Head of caudate nucleus (tissue), 42 donors: Measurements from ENCODE around the gene NAA35.
"Not testable (repeated sequence)": the region's sequence is repeated elsewhere in the genome, so short reads cannot be mapped to it uniquely, and the experiment has no call there.

Source experiments
- DNase-seq, 42 donors: peaks; one replicate each; pipeline versions ENCODE4 v3.0.0 to v3.0.0-alpha.2; 2020 to 2021; ENCODE audit warnings: mixed read lengths in 7 of 42
- intact Hi-C: fragments of 100-400 bp; cut with DNase I; formaldehyde crosslinking; loops from one replicate; pipeline ENCODE4 v1.15.0; 2022

NAA35 gene

DNA sequence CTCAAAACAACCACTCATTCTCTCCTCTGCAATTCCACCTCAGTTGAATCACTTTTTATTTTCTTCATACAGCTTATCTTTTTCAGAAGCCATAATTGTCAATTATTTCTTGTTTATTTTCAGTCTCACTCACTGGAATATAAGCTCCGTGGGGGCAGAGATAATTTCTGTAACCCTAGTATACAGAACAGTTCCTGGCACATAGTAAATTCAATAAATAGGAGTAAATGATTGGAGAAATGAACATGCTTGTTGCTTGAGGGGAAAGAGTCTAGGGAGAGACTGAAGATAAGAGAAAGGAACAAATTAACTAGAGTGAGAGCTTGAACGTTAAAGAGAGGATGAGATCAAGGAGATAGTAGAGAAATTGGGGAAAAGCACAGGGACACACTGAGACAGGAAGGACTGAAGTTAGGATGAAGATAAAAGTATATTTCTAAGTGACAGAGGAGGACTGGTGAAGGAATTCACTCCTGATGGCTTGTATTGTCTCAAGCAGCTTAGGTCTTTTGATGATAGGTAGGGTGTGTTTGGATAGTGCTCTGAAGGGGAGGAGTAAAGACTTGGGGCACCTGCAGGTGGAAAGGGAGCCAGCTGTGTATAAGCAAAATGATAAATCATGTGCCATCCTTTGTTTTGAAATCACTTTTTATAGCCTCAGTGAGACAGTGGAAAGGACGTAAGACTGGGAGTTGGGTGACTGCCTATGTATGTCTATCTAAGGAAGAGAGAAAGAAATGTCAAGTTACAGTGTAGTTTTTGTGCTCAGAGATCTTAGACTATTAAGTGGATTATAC is 2.2 kb downstream of the NAA35 start:
- intact Hi-C loops, result loop anchor here (5.0 kb wide), 1 partner anchor 339 kb away; the partner anchor contains the start of gene ISCA1

DNA sequence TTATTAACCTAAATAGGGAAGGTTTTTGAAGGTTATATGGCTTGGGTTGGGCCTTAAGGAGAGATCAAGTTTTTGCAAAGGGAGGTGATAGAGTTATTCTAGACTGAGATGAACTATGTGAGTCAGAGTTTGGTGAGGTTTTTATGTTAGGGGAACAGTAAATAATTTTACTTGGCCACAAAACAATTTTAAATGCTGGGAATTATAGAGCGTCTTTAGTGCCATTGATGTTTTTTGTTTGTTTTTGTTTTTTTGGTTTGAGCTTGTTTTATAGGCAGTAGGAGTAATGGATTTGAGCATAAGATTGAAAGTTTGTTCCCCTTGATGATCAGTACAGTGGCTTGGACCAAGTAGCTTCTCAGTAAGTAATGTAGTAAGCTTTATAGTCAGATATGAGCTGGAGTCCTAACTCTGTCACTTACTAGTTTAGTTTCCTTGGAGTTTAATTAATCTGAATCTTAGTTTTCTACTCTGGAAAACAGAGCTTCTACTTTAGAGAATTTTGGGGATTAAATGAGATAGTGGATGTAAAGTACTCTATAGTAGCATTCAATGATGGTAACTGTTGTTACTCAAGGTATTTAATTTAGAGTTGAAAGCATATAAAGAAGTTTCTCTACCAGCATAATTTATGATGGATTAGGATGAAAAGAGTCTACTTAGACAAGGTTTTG is 2.9 kb downstream of the NAA35 start:
- DNase-seq, result no peak
- intact Hi-C loops, result loop anchor here (5.0 kb wide), 1 partner anchor 338 kb away; the partner anchor contains the start of gene ISCA1

More for the DNA sequence above, 2.2 kb downstream of the NAA35 start:
- DNase-seq, result no peak

DNA sequence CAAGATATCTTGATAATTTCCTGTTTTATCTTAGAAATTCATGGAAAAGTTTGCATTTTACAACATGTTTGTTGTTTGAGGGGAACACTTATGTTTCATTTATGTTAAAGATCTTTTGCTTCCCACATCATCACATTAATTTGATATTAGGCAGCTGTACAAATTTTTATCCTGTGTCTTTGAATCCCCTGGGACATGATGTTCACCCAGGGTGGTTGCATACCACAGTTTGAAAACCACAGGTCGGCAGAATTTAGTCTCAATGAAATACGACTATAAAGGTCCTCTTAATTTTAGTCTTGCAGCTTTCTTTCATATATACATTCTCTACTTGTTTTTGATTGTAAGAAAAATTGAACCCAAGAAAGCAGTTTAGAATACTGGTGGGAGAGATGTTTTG is 3.7 kb downstream of the NAA35 start:
- intact Hi-C loops, result loop anchor here (5.0 kb wide), 1 partner anchor 338 kb away; the partner anchor contains the start of gene ISCA1
- no peak for DNase-seq

GRCh38 chr9:85949586-85950335 is 8.8 kb downstream of the NAA35 start:
- intact Hi-C loops, result no loop called here
- DNase-seq, result no peak

DNA sequence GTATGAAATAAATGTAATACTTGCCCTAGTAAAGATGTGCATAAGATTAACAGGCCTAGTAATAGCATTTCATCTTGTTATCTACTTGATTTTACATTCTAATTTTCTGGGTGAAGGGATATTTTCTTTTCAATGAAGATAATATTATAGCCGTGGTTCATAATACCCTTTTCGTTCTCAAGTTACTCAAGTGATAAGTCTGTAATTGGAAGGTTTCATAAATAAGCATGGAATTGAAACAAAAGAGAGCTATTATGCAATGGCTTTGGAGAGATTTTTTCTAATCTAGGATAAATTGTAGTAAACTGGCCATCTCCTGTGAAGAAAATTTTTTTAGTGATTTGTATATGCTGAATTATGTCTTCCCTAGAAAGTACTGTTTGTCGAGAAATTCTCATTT is 19.0 kb downstream of the NAA35 start:
- intact Hi-C loops, result no loop called here
- DNase-seq, result no peak

DNA sequence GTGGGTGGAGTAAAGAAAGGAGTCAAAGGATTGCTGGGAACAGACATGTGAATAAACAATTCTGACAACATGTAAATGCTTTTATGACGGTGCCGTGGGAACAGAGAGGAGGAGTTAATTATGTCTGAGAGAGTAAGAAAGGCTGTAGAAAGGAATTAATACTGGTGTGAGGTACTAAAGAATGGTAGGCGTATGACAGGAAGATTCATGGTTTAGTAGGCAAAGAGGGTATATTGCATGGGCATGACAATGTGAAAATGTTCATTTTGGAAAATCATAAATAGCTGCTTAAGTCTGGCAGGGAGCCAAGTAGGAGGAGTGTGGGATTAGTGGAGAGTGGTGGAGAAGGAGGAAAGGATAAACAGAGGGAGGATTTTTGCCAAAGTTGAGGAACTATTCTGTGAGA is 19.7 kb downstream of the NAA35 start:
- peak in 1 of 42 donors; percentile 17 for DNase-seq
- intact Hi-C loops, result no loop called here

DNA sequence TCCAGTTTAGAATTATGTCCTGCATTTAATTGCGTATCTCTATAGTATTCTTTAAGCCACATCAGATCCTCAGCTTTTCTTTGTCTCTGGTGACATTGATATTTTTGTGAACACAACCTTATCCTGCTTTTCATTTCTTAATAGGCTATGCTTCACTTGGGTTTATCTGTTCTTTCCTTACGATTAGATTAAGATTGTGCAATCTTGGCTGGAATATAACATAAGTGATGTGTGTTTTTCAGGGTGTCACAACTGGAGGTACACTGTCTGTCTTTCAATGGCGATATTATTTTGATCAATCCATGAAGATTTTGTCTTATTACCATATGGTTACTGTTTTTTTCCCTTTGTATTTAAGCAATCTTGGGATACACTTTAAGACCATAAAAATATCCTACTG is 23.6 kb downstream of the NAA35 start:
- intact Hi-C loops, result no loop called here
- no peak for DNase-seq

DNA sequence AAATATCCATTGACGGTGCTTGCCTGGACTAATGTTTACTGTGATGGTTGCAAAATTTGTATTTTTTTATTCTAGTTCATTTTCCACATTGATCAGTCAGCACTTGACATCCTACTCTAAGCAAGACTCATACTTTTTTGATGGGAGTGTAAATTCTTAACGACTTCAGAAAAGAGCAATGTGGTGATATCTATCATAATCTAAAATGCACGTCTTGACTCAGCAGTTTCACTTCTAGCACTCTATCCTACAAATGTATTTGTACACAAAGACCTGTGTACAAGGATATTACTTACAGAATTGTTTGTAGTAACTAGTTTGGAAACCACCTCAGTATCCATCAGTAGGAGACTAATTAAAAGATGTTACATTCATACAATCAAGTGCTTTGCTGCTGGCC is 24.0 kb downstream of the NAA35 start:
- intact Hi-C loops, result no loop called here
- no peak for DNase-seq

GRCh38 chr9:85969727-85970126 is 28.8 kb downstream of the NAA35 start:
- DNase-seq, result no peak
- intact Hi-C loops, result no loop called here

- intact Hi-C loops, result no loop called here
- DNase-seq, result no peak
Observed at GRCh38 chr9:85971731-85972130, 30.8 kb downstream of the NAA35 start.

GRCh38 chr9:85973238-85973637 is 32.3 kb downstream of the NAA35 start:
- intact Hi-C loops, result no loop called here
- no peak for DNase-seq

GRCh38 chr9:85974055-85974547 is 33.2 kb downstream of the NAA35 start:
- intact Hi-C loops, DNase-seq: not testable (repeated sequence)

DNA sequence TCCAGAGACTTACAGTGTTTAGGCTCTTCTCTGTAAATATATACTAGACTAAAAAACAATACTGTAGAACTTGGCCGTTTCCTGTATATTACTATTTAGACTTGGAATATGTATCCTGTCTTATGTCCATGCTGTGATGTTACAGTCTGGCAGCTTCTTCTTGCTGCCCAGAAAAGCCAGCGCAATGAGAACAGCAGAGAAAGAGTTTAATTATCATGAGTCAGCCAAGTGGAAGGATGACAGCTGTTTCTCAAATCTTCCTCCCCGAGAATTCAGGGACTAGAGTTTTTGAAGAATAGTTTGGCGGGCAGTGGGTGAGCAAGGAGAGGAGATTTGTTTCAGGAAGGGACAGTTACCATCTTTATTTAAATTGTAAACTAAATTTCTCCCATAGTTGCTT is 37.5 kb downstream of the NAA35 start:
- intact Hi-C loops, result no loop called here
- no peak for DNase-seq

DNA sequence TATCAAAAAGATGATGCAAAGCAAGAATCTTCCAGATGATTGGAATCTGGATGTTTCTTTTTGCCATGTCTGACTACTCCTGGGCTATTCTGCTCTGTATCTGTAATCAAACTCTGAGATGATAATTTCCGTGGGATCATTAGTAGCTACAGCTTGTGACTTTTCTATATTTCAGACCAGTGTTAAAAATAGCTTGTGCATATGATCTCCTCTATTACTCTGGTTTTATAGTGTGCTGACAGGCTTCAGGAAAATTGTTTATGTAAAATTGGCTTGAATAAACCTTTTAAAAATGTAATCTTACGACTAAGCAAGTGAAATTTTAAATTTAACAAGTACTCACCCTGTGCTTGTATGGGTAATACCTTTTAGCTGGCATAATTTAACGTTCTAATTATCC is 40.4 kb downstream of the NAA35 start:
- no peak for DNase-seq
- intact Hi-C loops, result no loop called here

- DNase-seq, result no peak
- intact Hi-C loops, result no loop called here
Observed at GRCh38 chr9:85984457-85984856, 43.5 kb downstream of the NAA35 start.

DNA sequence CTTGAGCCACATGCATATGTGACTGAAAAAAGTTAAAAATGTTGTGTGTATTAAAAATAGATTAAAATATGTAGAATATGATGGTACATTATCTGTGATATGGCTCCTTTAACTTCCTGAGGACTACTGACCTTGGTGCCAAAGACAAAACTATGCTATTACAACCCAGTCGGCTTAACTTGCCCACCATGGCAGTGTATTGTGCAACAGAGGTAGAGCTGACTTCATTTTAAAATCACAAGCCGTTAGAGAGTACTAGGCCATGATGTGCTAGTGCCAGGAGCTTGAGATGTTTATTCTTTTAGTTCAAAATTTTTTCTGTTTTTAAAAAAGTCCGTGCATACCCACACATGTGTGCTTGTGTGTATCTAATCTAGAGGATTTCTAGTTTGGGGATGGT is 46.3 kb downstream of the NAA35 start:
- intact Hi-C loops, result no loop called here
- no peak for DNase-seq

DNA sequence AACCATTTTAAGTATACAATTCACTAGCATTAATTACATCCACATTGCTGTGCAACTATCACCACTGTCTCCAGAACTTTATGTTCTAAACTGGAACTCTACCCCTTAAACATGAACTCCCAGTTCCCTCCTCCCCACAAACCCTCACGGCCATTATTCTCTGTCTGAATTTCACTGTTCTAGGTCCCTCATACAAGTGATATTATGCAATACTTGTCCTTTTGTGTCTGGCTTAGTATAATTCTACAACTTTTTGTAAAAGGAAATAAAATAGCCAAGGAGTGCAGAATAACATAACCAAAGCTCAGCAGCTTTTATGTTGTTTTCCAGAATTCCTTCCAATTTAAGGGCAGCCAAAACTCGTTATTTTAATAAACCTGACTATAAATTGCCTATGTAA is 53.2 kb downstream of the NAA35 start:
- no peak for DNase-seq
- intact Hi-C loops, result no loop called here

DNA sequence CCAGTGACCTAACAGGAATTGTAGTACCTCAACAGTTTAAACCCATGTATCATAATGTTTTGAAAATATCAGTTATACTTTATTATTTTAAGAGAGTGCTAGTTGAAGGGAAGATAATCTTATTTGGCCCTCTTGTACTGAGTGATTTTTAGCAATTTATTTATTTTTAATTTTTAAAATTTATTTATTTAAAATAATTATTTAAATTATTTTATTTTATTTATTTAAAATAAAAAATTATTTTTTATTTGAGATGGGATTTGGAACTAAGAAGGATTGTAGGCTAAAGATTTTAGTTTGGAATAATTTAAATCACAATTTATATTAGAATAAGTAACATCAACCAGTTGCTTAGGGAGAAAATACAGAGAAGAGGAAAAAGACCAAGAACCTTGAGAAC is 54.2 kb downstream of the NAA35 start:
- intact Hi-C loops, result no loop called here

GRCh38 chr9:85995599-85995998 is 54.7 kb downstream of the NAA35 start:
- intact Hi-C loops, result no loop called here

More for the DNA sequence above, 54.2 kb downstream of the NAA35 start:
- DNase-seq, result no peak

More at GRCh38 chr9:85995599-85995998, 54.7 kb downstream of the NAA35 start:
- DNase-seq, result no peak
